ENCODE data around the gene TBL3. TPM values are rescaled to one million over a fixed set of nuclear protein-coding genes. Genes with fewer than 3 reads are reported as not detected.
A peak's percentile ranks its signal among the peaks of the same experiment; 100 is the strongest.

TBL3 gene
- total and polyA plus RNA-seq, 9 of the 15 experiments (the other 6 are each of a cell fraction or from before 2014, with no cell fraction given): 0.97 to 117 (median 24.5) TPM

DNA sequence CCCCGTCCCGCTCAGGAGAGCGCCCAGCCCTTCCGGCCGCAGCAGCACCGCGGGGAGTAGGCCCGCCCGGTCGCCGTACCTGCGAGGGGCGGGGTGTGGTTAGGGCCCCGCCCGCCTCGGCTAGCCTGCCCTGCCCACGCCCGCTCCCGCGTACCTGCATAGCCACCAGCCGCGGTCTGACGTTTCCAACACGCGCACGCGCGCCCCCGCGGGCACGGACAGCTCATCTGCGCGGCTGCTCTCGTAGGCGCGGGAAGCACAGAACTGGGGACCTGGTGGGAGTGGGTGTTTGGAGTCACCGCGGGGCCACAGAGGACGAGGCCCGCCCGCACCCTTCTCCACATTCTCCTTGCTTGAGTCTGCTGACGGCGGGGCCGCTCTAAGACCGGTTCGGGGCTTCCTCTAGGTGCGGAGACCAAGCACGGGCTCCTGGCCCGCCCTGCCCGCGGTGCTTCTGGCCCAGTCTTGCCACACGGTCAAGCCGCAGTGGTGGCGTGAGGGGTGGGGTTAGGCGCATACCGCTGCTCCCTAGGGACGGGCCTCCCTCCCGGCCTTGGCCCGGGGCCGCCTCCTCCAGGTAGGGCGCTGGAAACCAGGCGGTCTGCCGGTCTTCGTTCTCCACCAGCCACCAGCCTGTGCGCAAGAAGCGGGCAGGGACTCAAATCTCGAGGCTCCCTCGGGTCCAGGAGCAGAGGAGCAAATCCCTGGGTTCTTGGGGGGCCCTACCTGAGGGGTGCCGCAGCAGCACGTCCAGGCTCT lies 7.6 kb downstream of the TBL3 start:
- in situ Hi-C loops (cut with MboI): no loop called here
- DNase-seq (ENCODE audit: extremely low read depth in 1 of 4, low spot score in 3 of 4) (peak in 2 of 4 experiments; percentile 17 to 44), FAIRE-seq (no peak), ATAC-seq (no peak)
- no peaks in the 10 kb centered on the region for H3K9me3 ChIP-seq (replicated peaks; ENCODE audit: control insufficient read depth, insufficient read depth, low read depth, low read length)
- no peak overlapping the region for H3K4me2 ChIP-seq (ENCODE audit: insufficient read depth, low read length)
- H3K9ac ChIP-seq (ENCODE audit: insufficient read depth in 1 of 2, low read depth in 2 of 2, low read length in 2 of 2): no peak overlapping the region
- WGBS (ENCODE audit: insufficient coverage, low coverage, missing lambda C conversion rate): 96% methylated on average over 41 of the region's 70 CpGs
- ChIA-PET POLR2A (interaction anchor here (0.6 to 10.2 kb wide), 3 partner anchors 7 to 36 kb away, joined by 3 to 103 read pairs (median 4); partner anchors contain the start of genes RNF151, RPS2 and TBL3), CTCF (ENCODE audit: low intra/inter-chr PET ratio) (no interaction called here)
- no peaks in the 10 kb centered on the region for H3K9me1 ChIP-seq (ENCODE audit: control insufficient read depth, insufficient read depth, low read length)
- no peak overlapping the region for H3K4me3 ChIP-seq
- intact Hi-C loops (cut with micrococcal nuclease): no loop called here
- H2AFZ ChIP-seq (ENCODE audit: low read depth, low read length): no peak overlapping the region
- no peaks in the 10 kb centered on the region for H4K20me1 ChIP-seq (replicated peaks; ENCODE audit: control insufficient read depth, insufficient read depth, low read length)
- no TSS peak for BruUV-seq (replicated peaks)
- peaks cover 50% of the 10 kb centered on the region; the same call in 2 of the 3 replicates for H3K36me3 ChIP-seq (ENCODE audit: control insufficient read depth, insufficient read depth, low read length)
- H3K4me1 ChIP-seq (replicated peaks in 1 of 2; ENCODE audit: control insufficient read depth in 2 of 2, insufficient read depth in 2 of 2, low read length in 2 of 2): peaks cover 0 to 84% of the 10 kb centered on the region in 2 experiments; a peak in 2 of 5 replicates
- no peaks in the 10 kb centered on the region for H3K27me3 ChIP-seq (ENCODE audit: control insufficient read depth in 2 of 2, insufficient read depth in 2 of 2, low read length in 2 of 2)
- no peak overlapping the region for H3K27ac ChIP-seq (ENCODE audit: extremely low read depth, low read depth, low read length)
- H3K79me2 ChIP-seq (ENCODE audit: control insufficient read depth, insufficient read depth, low read length): peaks cover 1% of the 10 kb centered on the region; the same call in 1 of the 3 replicates
- TF ChIP-seq, protein P1, sequence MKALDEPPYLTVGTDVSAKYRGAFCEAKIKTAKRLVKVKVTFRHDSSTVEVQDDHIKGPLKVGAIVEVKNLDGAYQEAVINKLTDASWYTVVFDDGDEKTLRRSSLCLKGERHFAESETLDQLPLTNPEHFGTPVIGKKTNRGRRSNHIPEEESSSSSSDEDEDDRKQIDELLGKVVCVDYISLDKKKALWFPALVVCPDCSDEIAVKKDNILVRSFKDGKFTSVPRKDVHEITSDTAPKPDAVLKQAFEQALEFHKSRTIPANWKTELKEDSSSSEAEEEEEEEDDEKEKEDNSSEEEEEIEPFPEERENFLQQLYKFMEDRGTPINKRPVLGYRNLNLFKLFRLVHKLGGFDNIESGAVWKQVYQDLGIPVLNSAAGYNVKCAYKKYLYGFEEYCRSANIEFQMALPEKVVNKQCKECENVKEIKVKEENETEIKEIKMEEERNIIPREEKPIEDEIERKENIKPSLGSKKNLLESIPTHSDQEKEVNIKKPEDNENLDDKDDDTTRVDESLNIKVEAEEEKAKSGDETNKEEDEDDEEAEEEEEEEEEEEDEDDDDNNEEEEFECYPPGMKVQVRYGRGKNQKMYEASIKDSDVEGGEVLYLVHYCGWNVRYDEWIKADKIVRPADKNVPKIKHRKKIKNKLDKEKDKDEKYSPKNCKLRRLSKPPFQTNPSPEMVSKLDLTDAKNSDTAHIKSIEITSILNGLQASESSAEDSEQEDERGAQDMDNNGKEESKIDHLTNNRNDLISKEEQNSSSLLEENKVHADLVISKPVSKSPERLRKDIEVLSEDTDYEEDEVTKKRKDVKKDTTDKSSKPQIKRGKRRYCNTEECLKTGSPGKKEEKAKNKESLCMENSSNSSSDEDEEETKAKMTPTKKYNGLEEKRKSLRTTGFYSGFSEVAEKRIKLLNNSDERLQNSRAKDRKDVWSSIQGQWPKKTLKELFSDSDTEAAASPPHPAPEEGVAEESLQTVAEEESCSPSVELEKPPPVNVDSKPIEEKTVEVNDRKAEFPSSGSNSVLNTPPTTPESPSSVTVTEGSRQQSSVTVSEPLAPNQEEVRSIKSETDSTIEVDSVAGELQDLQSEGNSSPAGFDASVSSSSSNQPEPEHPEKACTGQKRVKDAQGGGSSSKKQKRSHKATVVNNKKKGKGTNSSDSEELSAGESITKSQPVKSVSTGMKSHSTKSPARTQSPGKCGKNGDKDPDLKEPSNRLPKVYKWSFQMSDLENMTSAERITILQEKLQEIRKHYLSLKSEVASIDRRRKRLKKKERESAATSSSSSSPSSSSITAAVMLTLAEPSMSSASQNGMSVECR (CRISPR knock-in tag; IDR thresholded peaks at IDR 0.05): no peak
- TF ChIP-seq COPS2 (conservative IDR thresholded peaks at IDR 0.05) (no peak), HMGN3 (IDR thresholded peaks at IDR 0.05; ENCODE audit: borderline replicate concordance, extremely low read depth, insufficient read length, low read depth, low read length) (peak; percentile 21), RBM22 (IDR thresholded peaks at IDR 0.05; ENCODE audit: low read depth, low read length, poor library complexity, severe bottlenecking) (peak; percentile 21), SP2 (IDR thresholded peaks at IDR 0.05; ENCODE audit: extremely low read depth, low read depth, low read length, poor library complexity, severe bottlenecking) (no peak), SIX5 (IDR thresholded peaks at IDR 0.05; ENCODE audit: borderline replicate concordance in 1 of 2, insufficient read depth in 1 of 2, low read depth in 1 of 2, low read length in 2 of 2) (no peak), ARNT (IDR thresholded peaks at IDR 0.05) (no peak), FOXM1 (IDR thresholded peaks at IDR 0.05; ENCODE audit: low read depth) (no peak), FOXM1 (CRISPR knock-in tag; IDR thresholded peaks at IDR 0.05; ENCODE audit: low read depth) (no peak), RBFOX2 (IDR thresholded peaks at IDR 0.05; ENCODE audit: low read depth, low read length) (peak; percentile 45; the same call in 1 of the 2 replicates), MCM5 (IDR thresholded peaks at IDR 0.05; ENCODE audit: low read depth) (no peak)
- TF ChIP-seq, protein P2, sequence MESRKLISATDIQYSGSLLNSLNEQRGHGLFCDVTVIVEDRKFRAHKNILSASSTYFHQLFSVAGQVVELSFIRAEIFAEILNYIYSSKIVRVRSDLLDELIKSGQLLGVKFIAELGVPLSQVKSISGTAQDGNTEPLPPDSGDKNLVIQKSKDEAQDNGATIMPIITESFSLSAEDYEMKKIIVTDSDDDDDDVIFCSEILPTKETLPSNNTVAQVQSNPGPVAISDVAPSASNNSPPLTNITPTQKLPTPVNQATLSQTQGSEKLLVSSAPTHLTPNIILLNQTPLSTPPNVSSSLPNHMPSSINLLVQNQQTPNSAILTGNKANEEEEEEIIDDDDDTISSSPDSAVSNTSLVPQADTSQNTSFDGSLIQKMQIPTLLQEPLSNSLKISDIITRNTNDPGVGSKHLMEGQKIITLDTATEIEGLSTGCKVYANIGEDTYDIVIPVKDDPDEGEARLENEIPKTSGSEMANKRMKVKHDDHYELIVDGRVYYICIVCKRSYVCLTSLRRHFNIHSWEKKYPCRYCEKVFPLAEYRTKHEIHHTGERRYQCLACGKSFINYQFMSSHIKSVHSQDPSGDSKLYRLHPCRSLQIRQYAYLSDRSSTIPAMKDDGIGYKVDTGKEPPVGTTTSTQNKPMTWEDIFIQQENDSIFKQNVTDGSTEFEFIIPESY (CRISPR knock-in tag; IDR thresholded peaks at IDR 0.05): peak; percentile 86
